Islet of Langerhans (tissue), 1 donor: ENCODE results near the gene INHBB.
"Not testable (repeated sequence)": the region's sequence is repeated elsewhere in the genome, so short reads cannot be mapped to it uniquely, and the experiment has no call there.

Source experiments
- FAIRE-seq: peaks from one replicate; lab custom pipeline; 2011; peaks lifted over from hg19 to GRCh38; lab: Jason Lieb, UNC

The INHBB gene

DNA sequence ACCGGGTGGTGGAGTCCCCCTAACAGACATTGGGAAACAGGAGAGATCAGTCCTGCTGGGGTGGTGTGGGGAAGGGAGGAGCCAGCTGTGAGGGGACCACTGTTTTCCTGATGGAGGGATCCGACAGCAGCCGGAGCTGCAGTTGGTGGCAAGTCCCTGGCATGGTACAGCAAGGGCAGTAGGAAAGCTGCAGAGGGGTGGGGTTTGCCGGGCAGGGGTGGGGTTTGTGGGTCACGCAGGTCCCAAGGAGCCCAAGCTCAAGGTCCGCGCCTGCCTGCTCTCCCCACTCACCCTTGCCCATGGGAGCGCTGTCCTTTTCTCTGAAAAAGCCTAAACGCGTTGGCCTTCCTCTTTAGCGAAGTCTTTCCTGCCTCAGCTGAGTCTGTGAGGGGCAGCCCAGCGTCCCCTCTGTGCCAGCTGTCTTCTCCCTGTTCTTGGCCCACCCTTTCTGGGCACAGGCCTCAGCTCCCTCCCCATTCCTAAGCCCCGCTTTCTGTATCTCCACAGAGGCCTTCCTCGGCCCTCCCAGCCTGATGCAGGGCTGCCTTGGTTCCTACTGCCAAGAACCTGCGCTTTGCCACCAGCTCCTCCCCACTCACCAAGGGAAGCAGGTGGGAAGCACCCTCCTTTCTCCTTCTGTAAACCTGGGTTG is 29.3 kb upstream of the INHBB start:
- FAIRE-seq: no peak

DNA sequence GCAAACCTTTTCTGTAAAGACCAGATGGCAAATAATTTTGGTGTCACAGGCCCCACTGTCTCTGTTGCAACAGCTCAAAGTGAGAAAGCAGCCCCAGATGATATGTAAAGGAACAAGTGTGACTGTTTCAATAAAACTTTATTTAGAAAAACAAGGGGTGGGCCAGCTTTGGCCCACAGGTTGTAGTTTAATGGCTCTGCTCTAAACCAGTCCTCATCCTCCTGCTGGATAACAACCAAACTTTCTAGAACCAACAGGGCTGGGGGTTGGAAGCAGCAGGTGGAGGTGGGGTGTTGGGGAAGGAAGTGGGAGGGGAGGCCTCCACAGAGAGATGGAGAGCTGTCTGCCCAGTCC is 28.8 kb upstream of the INHBB start:
- no peak for FAIRE-seq

DNA sequence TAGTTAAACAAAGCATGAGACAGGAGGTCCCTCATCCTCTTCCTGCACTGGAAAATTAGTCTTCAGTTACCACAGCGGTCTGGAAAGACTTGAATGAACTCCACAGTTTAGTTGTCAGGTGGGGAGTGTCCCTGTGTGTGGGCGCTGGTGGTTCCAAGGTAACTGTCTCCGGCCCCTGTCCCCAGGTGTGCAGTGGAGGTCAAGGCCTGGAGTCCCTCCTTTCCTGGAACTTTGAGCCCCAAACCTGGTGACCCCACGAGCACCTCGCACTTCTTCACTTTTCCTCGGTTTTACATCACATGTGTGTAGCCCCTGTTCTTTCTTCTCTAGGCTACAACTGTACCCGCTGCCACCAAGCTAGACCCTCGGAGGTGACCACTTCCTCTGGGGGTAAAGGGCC is 28.0 kb upstream of the INHBB start:
- FAIRE-seq: no peak

DNA sequence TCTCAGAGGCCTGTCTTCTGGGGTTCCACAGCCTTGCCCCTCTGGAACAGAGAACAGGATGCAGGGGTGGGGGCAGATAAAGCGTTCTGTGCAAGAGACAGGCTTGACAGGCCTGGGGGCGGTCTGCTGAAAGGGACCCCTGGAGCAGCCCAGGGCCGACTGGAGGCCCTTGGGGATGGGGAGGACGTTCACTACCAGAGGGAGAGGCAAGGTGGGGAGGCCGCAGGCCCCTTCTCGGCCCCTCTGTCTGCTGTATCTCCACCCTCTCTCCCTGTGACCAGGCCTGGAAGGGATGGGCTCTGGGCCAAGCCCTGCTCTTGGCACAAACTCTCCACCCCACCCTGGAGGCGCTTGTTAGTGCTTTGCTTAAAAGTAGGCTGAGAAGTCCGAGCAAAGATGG is 27.3 kb upstream of the INHBB start:
- no peak for FAIRE-seq

DNA sequence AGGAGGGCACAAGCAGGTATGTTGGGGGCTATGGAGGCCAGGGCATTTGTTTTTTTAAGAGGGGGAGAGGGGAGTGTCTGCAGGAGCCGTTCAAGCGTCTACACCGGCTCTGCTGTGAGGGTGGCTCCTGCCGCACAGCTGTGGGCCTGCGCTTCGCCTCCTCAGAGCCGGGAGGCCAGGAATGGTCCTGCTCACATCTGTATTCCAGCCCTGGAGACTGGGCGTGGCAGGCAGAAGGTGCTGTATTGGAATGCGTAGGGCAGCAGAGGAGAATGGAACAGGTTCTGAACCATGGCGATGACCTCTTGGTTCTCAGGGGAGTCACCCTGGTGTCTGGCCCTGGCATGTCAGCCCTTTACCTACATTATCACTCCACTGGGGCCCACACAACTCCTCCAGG is 26.8 kb upstream of the INHBB start:
- no peak for FAIRE-seq

DNA sequence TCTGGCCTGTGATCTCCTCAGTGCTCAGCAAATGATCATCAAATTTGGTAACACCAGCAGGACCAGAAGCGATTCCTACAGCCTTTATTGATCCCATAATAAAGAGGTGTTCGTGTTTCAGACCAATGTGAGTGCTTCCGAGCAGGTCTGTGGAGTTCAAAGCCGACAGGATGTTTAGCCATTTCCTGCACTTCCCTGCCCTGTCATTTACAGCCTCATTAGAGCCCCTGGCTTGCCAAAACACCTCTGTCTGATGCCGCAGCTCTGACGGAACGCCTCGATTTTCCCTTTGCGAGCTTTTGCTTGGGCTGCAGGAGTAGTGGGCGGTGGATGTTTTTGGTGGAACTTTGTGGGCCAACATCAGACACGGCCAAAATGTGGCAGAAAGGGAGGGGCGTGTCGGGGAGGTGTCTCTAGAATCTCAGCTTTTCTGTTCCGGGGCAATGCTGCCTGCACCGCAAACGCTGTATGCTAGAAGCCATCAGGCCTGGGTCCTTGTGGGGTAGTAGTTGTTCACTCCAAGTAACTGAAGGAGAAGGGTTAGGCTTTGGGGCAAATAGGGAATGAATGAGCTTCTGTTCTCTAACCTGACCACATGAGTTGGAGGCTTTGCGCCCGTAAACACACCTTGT is 26.1 kb upstream of the INHBB start:
- FAIRE-seq: no peak

DNA sequence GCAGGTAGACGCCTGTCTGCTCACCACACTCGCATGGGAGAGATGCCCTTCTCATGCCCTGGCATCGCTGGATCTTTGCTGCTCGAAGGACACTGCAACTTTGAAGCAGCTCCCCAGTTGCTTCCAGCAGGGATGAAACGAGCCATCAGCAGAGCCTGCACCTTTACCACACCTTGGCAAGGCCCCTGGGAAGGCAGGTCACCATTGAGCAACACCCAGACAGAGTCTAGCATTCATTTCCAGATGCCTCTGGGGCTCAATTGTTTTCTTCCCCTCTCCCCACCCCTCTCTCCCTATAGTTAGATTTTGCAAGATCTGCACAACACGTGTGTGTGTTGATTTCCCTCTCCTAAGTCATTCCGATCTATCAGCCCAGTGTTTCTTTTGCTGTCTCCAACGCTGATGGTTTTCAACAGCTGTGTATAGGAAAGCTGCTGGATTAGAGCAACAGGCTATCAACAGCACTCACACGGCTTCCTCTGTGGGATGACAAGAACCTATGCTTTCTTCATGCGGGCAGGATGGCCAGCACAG is 25.6 kb upstream of the INHBB start:
- FAIRE-seq: no peak

DNA sequence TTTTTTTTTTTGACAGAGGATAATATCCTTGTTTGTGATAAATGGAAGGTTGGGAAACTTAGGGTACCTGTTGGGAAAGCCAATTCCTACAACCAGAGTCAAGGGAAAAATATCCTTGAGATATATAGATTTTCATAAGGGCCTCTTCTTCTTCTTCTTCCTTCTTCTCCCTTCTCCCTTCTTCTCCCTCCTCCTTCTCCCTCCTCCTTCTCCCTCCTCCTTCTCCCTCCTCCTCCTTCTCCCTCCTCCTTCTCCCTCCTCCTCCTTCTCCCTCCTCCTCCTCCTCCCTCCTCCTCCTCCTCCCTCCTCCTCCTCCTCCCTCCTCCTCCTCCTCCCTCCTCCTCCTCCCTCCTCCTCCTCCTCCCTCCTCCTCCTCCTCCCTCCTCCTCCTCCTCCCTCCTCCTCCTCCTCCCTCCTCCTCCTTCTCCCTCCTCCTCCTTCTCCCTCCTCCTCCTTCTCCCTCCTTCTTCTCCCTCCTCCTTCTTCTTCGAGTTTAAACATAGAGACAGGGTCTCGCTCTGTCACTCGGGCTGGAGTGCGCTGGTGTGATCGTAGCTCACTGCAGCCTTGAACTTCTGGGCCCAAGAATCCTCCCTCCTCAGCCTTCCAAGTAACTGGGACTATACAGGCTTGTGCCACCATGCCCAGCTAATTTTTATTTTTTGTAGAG is 24.9 kb upstream of the INHBB start:
- FAIRE-seq: not testable (repeated sequence)

DNA sequence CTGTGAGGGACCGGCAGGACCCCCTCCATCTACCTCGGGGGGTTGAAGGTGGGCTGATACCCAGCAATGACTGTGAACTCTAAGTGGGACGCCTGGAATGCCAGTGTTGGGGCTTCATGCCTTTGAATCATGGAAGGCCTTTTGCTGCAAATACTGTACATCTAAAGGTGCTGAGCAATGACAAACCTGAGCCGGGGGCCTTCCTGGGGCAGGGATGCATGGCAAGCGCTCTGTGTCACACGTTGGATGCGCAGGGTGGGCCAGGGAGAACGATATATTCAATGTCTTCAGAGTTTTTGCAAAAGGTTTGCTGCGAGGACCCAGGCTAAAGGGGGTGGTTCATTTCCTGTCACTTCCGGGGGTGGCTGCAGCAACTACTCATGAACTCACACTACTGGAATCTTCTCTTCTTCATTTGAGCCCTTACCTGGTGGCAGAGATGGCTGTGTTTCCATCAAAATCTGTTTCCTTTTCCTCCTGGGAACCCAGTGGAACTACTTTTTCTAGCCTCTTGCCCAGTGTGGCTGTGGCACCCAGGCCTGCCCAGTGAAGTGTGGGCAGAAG is 24.1 kb upstream of the INHBB start:
- no peak for FAIRE-seq

DNA sequence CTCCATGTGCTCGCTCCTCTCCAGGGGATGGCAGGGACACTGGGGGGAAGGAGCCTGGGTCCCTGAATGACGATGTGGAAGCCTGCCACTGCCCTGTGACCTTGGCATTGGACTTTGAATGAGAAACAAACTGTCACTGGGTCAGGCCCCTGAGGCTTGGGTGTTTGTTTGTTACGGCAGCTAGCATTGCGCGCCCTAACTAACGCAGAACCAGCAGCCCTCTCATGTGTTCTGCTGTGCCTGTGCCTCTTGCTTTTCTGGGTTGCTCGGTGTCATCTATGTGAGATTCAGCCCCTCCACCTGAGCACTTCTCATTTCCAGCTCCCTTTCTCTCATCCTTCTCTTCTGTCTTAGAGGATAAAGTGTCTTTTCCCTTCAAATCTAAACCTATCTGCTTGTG is 23.6 kb upstream of the INHBB start:
- FAIRE-seq: no peak

DNA sequence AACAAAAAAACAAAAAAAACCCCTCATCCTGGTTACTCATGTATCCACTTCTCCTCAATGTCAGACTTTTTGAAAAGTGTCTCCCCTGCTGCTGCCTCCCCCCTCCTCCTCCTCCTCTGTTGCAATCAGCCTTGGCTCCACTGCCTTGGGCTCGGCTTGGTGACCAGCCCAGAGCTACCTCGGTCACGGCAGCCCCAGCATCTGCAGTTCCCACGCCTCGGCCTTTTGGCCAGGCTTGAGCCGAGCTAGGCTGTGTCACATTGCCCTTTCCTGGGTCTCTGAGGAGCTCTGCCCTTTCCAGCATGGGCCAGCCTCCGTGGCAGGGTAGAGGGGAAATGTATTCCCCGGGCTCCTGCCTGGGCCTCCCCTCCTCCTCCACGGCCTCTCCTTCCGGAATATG is 22.7 kb upstream of the INHBB start:
- FAIRE-seq: no peak

DNA sequence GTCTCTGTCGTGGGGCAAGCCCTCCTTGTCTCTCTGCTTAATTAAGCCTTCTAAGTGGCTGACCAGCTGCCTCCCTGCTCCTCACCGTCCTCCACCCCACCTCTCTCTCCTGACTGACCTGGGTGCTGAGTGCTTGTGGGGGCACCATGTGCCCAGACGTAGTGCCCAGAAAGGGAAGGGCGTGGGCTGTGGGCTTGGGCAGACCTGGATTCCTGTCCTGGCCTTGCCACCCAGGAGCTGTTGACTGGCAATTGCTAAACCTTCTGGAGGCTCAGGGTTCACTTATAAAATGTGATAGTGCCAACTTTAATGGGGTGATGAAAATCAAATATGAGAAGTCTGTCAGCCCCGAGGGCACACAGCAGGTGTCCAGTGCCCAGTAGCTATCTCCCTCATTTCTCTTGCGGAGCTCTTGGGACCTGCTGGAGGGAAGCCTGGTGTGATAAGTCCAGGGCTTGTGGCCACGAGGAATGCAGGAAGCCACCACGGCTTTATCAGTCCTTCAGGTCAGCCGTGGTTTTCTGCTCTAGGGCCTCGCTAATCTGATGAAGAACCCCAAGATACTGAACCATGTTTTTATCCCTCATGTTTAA is 22.0 kb upstream of the INHBB start:
- no peak for FAIRE-seq

DNA sequence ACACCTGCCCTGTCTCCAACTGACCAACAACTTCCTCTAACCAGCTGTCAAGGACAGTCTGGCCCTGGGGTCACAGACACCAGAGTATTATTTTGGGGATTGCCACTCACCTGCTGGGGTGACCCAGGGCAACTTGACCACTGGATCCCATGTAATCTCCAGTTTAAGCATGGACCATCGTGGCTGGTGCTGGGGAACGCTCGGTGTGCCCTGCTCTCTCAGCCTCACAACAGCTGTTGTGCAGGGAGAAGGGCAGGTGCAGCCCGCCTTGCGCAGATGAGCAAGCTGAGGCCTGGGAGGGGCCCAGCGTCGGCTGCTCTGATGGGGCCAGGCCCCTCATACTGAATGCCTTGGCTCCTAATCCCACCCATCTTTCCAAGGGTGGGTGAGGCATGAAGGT is 21.0 kb upstream of the INHBB start:
- FAIRE-seq: no peak

DNA sequence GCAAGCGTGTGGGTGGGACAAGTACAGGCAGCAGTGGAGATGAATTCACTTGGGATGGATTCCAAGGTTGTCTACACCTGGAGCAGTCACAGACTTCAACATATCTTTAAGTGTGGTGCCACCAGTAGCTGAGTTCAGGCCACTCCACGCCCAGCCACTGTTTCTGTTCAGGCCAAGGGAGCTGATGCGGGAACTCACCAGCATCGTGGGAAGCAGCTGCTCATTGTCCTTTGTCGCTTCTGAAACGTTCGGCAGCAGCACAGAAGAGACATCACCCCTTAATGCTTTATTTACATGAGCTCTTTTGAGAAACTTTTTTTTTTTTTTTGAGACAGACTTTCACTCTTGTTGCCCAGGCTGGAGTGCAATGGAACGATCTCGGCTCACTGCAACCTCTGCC is 19.9 kb upstream of the INHBB start:
- FAIRE-seq: no peak

DNA sequence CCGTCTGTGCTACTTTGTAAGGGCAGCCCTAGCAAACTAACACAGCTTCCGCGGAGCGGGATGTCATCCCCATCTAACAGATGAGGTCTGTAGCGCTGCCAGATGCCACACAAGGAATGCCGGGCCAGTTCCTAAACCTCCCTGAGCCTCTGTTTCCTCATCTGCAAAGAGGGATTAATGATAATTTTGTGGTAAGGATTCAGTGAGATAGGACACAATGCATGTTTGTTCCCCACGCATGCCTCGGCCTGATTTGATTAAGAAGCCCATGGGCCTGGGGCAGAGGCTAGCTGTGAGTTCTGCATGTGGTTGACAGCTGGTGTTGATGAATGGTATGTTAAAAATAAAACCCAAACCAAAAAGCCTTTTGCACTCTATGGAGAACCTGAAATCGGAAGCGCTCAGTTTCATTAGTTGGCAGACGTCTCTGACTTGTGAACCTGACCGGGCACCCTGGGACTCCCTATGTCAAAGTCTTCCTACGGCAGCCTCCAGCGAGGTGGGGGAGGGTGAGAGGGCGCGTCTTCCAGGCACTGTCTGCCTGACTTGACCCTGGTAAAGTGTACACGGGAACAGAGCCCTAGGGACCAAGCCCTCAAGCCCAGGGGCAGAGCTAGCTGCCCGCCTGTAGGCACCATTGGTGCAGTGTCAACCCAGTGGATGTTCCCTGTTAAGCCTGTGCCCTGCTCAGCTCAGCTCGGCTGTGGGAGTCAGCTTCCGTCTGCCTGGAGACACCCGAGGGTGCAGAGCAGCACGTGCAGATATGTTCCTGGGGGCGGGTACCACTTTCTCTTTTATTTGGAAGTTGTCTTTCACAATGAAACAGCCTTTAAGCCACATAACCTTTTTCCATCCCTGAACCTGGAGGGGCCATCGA is 14.8 kb upstream of the INHBB start:
- FAIRE-seq: no peak

DNA sequence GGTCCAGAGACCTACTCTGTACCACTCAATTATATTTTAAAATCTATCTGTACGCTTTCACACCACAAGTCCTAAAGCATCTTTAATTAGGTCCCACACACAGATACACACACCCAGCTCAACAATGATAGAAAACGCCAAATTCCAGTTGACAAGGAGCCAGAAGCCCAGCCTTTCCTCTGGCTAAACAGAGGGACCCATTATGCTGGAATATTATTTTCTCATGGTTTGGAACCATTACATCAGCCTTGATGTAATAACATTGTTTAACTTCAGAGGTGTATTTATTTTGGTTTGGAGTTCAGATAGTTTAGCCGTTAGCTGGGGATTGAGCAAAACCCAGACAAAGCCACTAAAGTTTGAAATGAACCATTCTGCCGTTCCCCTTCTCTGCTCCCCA is 14.0 kb upstream of the INHBB start:
- FAIRE-seq: no peak

DNA sequence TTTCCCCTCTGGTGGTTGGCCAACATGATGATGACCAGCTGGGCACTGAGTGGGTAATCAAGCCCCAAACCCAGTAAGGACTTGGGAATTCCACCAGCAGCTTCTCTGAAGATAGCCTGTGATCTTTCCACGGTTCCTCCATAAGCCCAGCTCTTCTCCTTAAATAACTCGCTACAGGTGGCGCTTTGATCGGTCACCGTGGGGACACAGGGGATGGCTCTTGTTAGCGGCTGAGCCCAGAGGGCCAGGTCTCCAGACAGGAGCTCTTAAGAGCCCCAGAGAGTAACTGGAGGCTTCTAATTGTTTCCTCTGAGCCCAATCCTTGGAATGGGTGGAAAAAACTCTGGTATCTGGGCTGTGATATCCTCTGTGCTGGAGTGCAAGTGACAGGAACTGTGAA is 13.6 kb upstream of the INHBB start:
- no peak for FAIRE-seq

DNA sequence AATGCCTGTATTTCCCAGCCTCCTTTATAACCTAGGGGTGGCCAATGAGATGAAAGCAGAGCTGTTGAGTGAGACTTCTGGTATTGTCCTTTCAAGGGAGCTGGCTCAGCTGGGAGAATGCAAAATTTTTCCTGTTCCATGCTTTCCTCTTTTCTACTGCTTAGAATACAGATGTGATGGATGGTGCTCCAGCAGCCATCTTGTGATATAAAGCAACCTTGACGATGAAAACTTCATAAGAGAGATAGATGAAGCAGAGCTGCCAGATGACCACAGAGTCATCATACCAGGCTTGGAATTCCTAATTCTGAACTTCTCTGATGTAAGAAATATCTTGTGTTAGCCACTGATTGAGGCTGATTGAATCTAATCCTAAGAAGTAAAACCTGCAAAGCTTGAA is 11.9 kb upstream of the INHBB start:
- FAIRE-seq: no peak

DNA sequence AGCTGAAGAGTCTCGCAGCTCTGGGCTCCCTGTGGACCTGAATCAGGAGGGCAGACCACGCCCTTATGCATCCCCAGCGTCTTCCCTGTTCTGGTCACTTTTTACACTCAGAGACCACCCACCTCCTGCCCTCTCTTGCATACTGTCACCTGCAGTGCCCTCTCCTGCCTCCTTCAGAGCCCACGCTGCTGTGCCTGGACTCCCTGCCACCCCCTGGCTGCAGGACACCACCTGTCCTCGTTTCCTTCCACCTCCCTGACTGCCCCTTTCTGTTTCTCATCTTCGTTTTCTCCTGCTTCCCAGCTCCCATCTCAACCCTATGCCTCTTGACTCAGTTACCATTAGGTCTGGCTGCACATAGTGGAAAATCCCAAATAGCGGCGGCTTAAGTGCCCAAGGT is 9.2 kb upstream of the INHBB start:
- no peak for FAIRE-seq

DNA sequence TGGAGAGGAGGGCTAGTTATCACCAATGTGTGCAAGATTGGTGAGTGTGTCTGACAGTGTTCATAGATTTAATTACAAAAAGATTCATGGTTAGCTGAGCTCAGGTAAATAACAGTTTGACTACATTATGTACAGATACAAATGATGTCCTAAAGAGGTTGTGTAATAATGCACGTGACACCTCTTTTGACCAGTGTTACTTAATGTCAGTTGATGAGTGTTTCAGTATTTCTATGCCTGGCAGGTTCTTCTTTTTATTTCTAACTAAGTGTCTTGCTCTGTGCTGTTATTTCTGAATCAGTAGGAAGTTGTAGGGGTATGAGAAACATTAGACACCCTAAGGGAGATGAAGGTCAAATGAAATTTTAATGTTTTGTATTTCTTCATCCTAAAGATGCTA is 7.9 kb upstream of the INHBB start:
- FAIRE-seq: no peak

DNA sequence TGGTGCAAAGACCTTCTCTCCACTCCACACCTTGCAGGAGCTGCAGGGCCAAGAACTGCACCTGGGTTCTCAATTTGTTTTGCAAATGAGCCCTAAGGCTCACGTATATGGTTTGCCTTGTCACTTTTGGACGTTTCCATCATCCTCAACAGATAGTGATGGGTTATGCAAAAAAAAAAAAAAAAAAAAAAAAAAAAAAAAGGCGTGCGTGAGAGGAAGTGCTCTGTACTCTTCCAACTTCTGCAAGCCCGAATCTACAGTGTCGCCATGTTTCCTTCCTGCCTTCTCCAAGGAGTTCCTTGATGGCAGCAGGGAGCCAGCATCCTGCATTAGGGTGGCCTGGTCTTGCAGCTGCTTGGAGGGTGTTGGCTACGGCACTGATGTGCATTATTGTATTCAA is 4.0 kb upstream of the INHBB start:
- no peak for FAIRE-seq

DNA sequence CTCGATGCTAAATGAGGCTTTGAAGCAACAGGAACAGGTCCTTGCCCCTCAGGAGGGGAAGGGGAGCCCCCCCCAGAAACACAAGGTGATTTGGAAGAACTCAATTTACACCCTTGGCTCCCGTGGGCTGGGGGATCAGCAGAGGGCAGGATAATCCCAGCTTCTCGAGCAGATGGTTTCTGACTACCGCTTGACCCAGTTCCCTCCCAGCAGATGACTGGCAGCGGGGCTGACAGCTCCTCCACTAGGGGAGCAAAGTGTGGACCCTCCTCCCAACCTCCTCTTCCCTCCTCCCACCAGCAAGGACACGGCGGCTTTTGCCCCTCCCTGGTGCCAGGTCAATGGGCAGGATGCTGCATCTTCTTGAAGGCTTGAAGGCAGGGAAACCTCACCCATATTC is 3.5 kb upstream of the INHBB start:
- FAIRE-seq: no peak
